Measurements from ENCODE around the gene L3MBTL4.

DNA sequence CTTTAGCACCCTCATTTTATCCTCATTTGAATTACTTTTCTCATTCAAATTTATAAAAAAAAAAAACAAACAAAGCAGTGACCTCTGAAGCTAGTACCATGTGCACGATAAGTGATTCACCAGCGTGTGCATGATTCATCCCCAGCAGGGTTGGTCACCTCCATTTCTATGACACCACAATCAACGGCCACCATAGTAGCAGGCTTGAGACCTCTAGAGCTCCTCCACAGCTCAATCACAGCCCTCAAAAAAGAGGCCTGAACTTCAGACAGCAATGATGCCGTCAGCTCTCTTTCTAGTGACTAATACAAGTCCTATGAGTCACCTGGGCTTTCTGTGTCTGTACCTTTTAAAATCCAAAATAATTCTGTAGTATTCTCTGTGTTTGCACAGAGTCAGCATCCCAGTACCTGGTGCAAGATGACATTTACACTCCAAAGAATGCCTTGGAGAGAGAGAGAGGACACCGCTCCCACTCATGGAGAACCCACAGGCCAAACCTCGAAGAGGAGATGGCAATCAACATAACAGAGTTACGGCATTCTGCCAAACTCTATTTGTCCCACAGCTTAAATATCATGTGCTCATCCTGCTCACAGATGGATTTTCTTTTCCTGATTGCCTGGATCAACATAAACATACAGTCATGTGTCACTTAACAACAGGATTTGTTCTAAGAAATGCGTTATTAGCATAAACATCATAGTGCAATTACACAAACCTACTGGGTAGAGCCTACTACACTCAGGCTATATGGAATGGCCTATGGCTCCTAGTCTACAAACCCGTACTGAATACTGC lies 58.7 kb downstream of the L3MBTL4 start:
- TF ChIP-seq CTCF (IDR thresholded peaks at IDR 0.05) (no peak), POLR2A (IDR thresholded peaks at IDR 0.05) (no peak), EP300 (IDR thresholded peaks at IDR 0.05) (no peak)

Data from sigmoid colon (tissue), 4 donors.